ENCODE results near the gene MAP2K4. TPM values are rescaled to one million over a fixed set of nuclear protein-coding genes. Genes with fewer than 3 reads are reported as not detected.

Gene MAP2K4
- total and polyA plus RNA-seq, 2 of the 8 experiments (the other 6 are each of a cell fraction or from before 2014, with no cell fraction given): 14.2 to 37.3 TPM

DNA sequence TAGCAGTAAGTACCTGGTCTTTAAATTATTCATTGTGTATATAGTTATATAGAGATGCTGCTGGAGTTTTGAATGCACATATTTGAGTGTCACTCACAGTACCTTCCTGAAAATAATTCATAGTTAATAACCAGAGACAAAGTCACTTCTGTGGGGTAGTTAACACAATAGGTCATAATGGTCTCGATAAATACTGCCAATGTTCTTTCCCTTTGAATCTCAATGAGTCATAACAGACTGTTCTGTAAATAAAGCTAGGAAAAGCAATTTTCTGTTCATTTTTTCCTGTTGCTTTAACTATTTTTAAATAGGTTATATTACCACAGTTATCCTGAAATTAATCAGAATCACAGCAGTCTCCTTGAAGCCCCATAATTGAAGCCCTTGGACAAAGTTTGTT is 87.2 kb downstream of the MAP2K4 start (continued):
- TF ChIP-seq, protein P1, sequence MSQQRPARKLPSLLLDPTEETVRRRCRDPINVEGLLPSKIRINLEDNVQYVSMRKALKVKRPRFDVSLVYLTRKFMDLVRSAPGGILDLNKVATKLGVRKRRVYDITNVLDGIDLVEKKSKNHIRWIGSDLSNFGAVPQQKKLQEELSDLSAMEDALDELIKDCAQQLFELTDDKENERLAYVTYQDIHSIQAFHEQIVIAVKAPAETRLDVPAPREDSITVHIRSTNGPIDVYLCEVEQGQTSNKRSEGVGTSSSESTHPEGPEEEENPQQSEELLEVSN (IDR thresholded peaks at IDR 0.05): no peak
- TF ChIP-seq CTBP2 (IDR thresholded peaks at IDR 0.05; ENCODE audit: borderline replicate concordance, insufficient read depth, insufficient read length, low read length): no peak
